IgD-negative memory B cell (primary cell): ENCODE results near the gene TOP2A. TPM values are rescaled to one million over a fixed set of nuclear protein-coding genes. Genes with fewer than 3 reads are reported as not detected.
"Not testable (repeated sequence)": the region's sequence is repeated elsewhere in the genome, so short reads cannot be mapped to it uniquely, and the experiment has no call there.

Experiments
- H3K27ac Mint-ChIP-seq, 3 donors: one replicate each; pipeline ENCODE4 v1.8.0; 2020 to 2022; ENCODE audit warnings: mild to moderate bottlenecking in 3 of 3, mixed read lengths in 3 of 3, moderate library complexity in 1 of 3
- H3K27me3 Mint-ChIP-seq: one replicate; pipeline ENCODE4 v1.8.0; 2021; ENCODE audit warnings: mixed read lengths
- H3K36me3 Mint-ChIP-seq: one replicate; pipeline ENCODE4 v1.8.0; 2020; ENCODE audit warnings: mild to moderate bottlenecking, mixed read lengths
- H3K4me1 Mint-ChIP-seq, 3 donors: one replicate each; pipeline ENCODE4 v1.8.0; 2020 to 2022; ENCODE audit warnings: mixed read lengths in 3 of 3, mild to moderate bottlenecking in 1 of 3
- H3K4me3 Mint-ChIP-seq, 4 donors: one replicate each; pipeline ENCODE4 v1.8.0; 2020 to 2022; ENCODE audit warnings: mild to moderate bottlenecking in 4 of 4, mixed read lengths in 4 of 4, moderate library complexity in 3 of 4
- H3K9me3 Mint-ChIP-seq, 3 donors: one replicate each; pipeline ENCODE4 v1.8.0; 2020 to 2021; ENCODE audit warnings: mixed read lengths in 3 of 3, mild to moderate bottlenecking in 1 of 3
- polyA plus RNA-seq: library from polyadenylated mRNA; unstranded; fragments of 300-500 nt; fragmentation: Illumina TruSeq; gene quantifications from one replicate; pipeline ENCODE4 v1.2.3, GENCODE V29; 2021

Gene TOP2A
- polyA plus RNA-seq, 1 donor from 2014 or later = not detected

GRCh38 chr17:40422990-40423633 is 5.4 kb upstream of the TOP2A start:
- Mint-ChIP-seq H3K9me3 (no peaks in the 10 kb centered on the region), H3K36me3 (no peaks in the 10 kb centered on the region), H3K4me1 (peaks cover 0 to 6% (median under 1%) of the 10 kb centered on the region in 3 donors), H3K27ac (no peak overlapping the region), H3K27me3 (peaks cover 4% of the 10 kb centered on the region), H3K4me3 (no peak overlapping the region)

GRCh38 chr17:40419559-40420331 is 2.0 kb upstream of the TOP2A start:
- H3K4me3 Mint-ChIP-seq = peak overlapping the region; percentile 64 to 93 (median 80)
- H3K4me1 Mint-ChIP-seq = peaks cover 13 to 18% (median 16%) of the 10 kb centered on the region in 3 donors
- peak overlapping the region in 1 of 3 donors; percentile 20 for H3K27ac Mint-ChIP-seq
- no peaks in the 10 kb centered on the region for H3K36me3 Mint-ChIP-seq
- H3K27me3 Mint-ChIP-seq = peaks cover 2% of the 10 kb centered on the region
- no peaks in the 10 kb centered on the region for H3K9me3 Mint-ChIP-seq

GRCh38 chr17:40418428-40418706 is 671 bp upstream of the TOP2A start:
- H3K36me3 Mint-ChIP-seq = no peaks in the 10 kb centered on the region
- H3K9me3 Mint-ChIP-seq = no peaks in the 10 kb centered on the region
- peak overlapping the region in 2 of 3 donors; percentile 78 to 87 for H3K27ac Mint-ChIP-seq
- peak overlapping the region; percentile 83 to 98 (median 94) for H3K4me3 Mint-ChIP-seq
- peaks cover 2% of the 10 kb centered on the region for H3K27me3 Mint-ChIP-seq
- H3K4me1 Mint-ChIP-seq = peaks cover 13 to 18% (median 16%) of the 10 kb centered on the region in 3 donors

GRCh38 chr17:40417258-40417608 is 463 bp downstream of the TOP2A start:
- Mint-ChIP-seq H3K27ac (peak overlapping the region in 2 of 3 donors; percentile 72 to 78), H3K27me3 (peaks cover 2% of the 10 kb centered on the region), H3K9me3 (no peaks in the 10 kb centered on the region), H3K36me3 (no peaks in the 10 kb centered on the region), H3K4me1 (peaks cover 13 to 18% (median 14%) of the 10 kb centered on the region in 3 donors), H3K4me3 (peak overlapping the region; percentile 83 to 98 (median 94))

GRCh38 chr17:40416671-40417070 is 1.0 kb downstream of the TOP2A start:
- Mint-ChIP-seq H3K36me3 (no peaks in the 10 kb centered on the region), H3K9me3 (no peaks in the 10 kb centered on the region), H3K27ac (peak overlapping the region in 1 of 3 donors; percentile 72), H3K4me3 (peak overlapping the region; percentile 83 to 98 (median 94)), H3K27me3 (peaks cover 2% of the 10 kb centered on the region), H3K4me1 (peaks cover 13 to 18% (median 14%) of the 10 kb centered on the region in 3 donors)

GRCh38 chr17:40415390-40415789 is 2.3 kb downstream of the TOP2A start:
- no peaks in the 10 kb centered on the region for H3K36me3 Mint-ChIP-seq
- no peaks in the 10 kb centered on the region for H3K9me3 Mint-ChIP-seq
- peak overlapping the region in 1 of 3 donors; percentile 15 for H3K27ac Mint-ChIP-seq
- H3K4me1 Mint-ChIP-seq = peaks cover 13 to 22% (median 14%) of the 10 kb centered on the region in 3 donors
- peak overlapping the region in 2 of 4 donors; percentile 44 to 70 for H3K4me3 Mint-ChIP-seq
- H3K27me3 Mint-ChIP-seq = no peaks in the 10 kb centered on the region

- H3K27ac Mint-ChIP-seq, H3K4me3 Mint-ChIP-seq, H3K9me3 Mint-ChIP-seq, H3K36me3 Mint-ChIP-seq, H3K27me3 Mint-ChIP-seq: not testable (repeated sequence)
- H3K4me1 Mint-ChIP-seq = peaks cover 11 to 23% (median 13%) of the 10 kb centered on the region in 3 donors
Observed at GRCh38 chr17:40414312-40414711, 3.4 kb downstream of the TOP2A start.

- H3K27ac Mint-ChIP-seq = peak overlapping the region in 1 of 3 donors; percentile 60
- no peaks in the 10 kb centered on the region for H3K27me3 Mint-ChIP-seq
- no peaks in the 10 kb centered on the region for H3K9me3 Mint-ChIP-seq
- peaks cover 10 to 21% (median 11%) of the 10 kb centered on the region in 3 donors for H3K4me1 Mint-ChIP-seq
- H3K36me3 Mint-ChIP-seq = no peaks in the 10 kb centered on the region
- no peak overlapping the region for H3K4me3 Mint-ChIP-seq
Observed at GRCh38 chr17:40412880-40413279, 4.8 kb downstream of the TOP2A start.

GRCh38 chr17:40411821-40412220 is 5.9 kb downstream of the TOP2A start:
- peak overlapping the region in 2 of 3 donors; percentile 39 to 71 for H3K27ac Mint-ChIP-seq
- H3K4me1 Mint-ChIP-seq = peaks cover 7 to 14% (median 10%) of the 10 kb centered on the region in 3 donors
- H3K27me3 Mint-ChIP-seq = no peaks in the 10 kb centered on the region
- H3K36me3 Mint-ChIP-seq = no peaks in the 10 kb centered on the region
- no peak overlapping the region for H3K4me3 Mint-ChIP-seq
- no peaks in the 10 kb centered on the region for H3K9me3 Mint-ChIP-seq

- Mint-ChIP-seq H3K36me3 (no peaks in the 10 kb centered on the region), H3K4me3 (no peak overlapping the region), H3K27me3 (no peaks in the 10 kb centered on the region), H3K9me3 (no peaks in the 10 kb centered on the region), H3K4me1 (peaks cover 0 to 5% (median 0%) of the 10 kb centered on the region in 3 donors), H3K27ac (no peak overlapping the region)
Observed at GRCh38 chr17:40410082-40410481, 7.6 kb downstream of the TOP2A start.

- not testable (repeated sequence) for H3K36me3 Mint-ChIP-seq, H3K27ac Mint-ChIP-seq, H3K4me3 Mint-ChIP-seq, H3K4me1 Mint-ChIP-seq, H3K9me3 Mint-ChIP-seq, H3K27me3 Mint-ChIP-seq
Observed at GRCh38 chr17:40409540-40409939, 8.2 kb downstream of the TOP2A start.

GRCh38 chr17:40407460-40407859 is 10.2 kb downstream of the TOP2A start:
- Mint-ChIP-seq H3K36me3 (no peaks in the 10 kb centered on the region), H3K27me3 (no peaks in the 10 kb centered on the region), H3K27ac (no peak overlapping the region), H3K9me3 (no peaks in the 10 kb centered on the region), H3K4me1 (peaks cover 1 to 11% (median 5%) of the 10 kb centered on the region in 3 donors), H3K4me3 (no peak overlapping the region)

GRCh38 chr17:40404003-40404402 is 13.7 kb downstream of the TOP2A start:
- Mint-ChIP-seq H3K4me3 (no peak overlapping the region), H3K4me1 (peaks cover 0 to 12% (median 5%) of the 10 kb centered on the region in 3 donors), H3K36me3 (no peaks in the 10 kb centered on the region), H3K9me3 (no peaks in the 10 kb centered on the region), H3K27me3 (no peaks in the 10 kb centered on the region), H3K27ac (peak overlapping the region in 1 of 3 donors; percentile 46)

GRCh38 chr17:40402668-40403067 is 15.0 kb downstream of the TOP2A start:
- peak overlapping the region in 1 of 3 donors; percentile 53 for H3K27ac Mint-ChIP-seq
- peak overlapping the region in 3 of 4 donors; percentile 34 to 67 (median 58) for H3K4me3 Mint-ChIP-seq
- no peaks in the 10 kb centered on the region for H3K9me3 Mint-ChIP-seq
- H3K4me1 Mint-ChIP-seq = peaks cover 0 to 12% (median 5%) of the 10 kb centered on the region in 3 donors
- H3K27me3 Mint-ChIP-seq = no peaks in the 10 kb centered on the region
- H3K36me3 Mint-ChIP-seq = no peaks in the 10 kb centered on the region

GRCh38 chr17:40399185-40399584 is 18.5 kb downstream of the TOP2A start:
- no peaks in the 10 kb centered on the region for H3K9me3 Mint-ChIP-seq
- no peaks in the 10 kb centered on the region for H3K36me3 Mint-ChIP-seq
- peaks cover 0 to 12% (median 5%) of the 10 kb centered on the region in 3 donors for H3K4me1 Mint-ChIP-seq
- peak overlapping the region in 1 of 3 donors; percentile 17 for H3K27ac Mint-ChIP-seq
- H3K4me3 Mint-ChIP-seq = no peak overlapping the region
- H3K27me3 Mint-ChIP-seq = no peaks in the 10 kb centered on the region

GRCh38 chr17:40386555-40386954 is 31.1 kb downstream of the TOP2A start:
- not testable (repeated sequence) for H3K27me3 Mint-ChIP-seq, H3K4me3 Mint-ChIP-seq, H3K27ac Mint-ChIP-seq, H3K36me3 Mint-ChIP-seq, H3K4me1 Mint-ChIP-seq, H3K9me3 Mint-ChIP-seq
